Endothelial cell of hepatic sinusoid (primary cell): ENCODE measurements around the gene PKP2.
"Not testable (repeated sequence)": the region's sequence is repeated elsewhere in the genome, so short reads cannot be mapped to it uniquely, and the experiment has no call there.

ENCODE experiments used
- in situ Hi-C: cut with HindIII; loops from 2 replicates; pipeline ENCODE4 v1.10.0; 2017; ENCODE audit warnings: low sequenced_read_pairs

PKP2 gene

DNA sequence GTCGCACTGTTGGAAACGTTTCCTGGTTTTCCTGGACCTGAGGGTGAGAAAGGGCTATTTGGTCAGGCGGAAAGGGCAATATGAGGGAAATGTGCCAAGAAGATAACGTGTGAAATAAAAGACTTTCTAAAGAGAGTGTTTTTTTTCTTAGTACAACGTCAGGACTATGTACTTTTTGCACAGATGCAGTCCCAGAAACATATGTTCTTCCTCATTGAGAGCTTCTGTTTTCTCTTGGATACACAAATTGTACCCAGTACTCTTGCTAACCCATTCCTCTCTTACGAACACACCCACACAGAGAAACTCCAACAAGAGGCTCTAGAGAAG is 669 bp upstream of the PKP2 start:
- in situ Hi-C loops, result no loop called here

DNA sequence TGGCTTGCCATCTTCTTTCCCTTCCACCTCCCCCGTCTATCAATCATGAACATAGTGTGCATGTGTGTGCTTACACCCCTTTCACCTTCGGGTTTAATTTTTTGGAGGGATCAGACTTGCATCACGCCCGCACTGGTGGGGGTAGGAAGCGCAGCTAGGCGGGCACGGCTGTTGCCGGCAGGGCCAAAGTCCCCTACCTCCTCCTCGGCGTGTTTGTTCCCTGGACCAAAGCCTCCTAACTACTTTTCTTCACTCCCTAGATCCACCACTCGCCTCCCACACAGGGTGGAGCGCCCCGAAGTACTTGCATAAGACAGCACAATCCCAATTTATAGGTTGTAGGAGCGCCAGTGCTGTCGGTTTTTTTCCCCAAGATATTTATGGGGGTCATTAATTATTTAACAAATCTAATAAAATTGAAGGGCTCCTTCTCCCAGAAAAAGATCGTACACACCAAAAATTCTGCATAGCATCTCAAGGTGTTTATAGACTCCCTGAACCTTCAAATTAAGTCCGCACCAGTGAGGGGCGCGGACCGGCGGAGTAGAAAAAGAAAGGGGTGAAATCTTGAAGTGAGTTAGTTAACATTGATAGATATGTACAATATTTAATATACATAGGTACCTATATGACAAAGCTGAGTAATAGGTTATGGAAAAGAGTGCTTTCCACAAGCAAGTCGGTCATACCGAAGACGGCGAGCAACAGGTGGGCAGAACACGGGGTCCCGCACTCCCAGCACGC is 717 bp downstream of the PKP2 start:
- in situ Hi-C loops, result no loop called here

DNA sequence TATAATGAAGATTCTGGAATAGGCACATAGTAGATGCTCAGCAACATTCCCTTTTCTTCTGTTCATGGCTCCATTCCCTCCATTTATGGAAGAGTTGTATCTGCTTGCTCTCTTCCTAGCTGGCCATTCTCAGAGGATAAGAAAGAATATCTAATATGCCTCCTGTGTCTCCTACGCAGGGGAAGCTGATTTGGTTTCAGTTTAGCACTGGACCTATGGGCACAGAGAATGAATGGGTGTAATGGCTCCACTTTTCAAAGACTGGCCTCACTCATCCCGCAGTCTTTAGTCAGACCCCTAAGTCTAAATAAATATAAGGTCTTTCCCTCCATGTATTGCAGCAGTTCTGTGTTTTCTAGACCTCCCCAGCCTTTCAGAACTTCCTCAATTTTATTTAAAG is 2.0 kb downstream of the PKP2 start:
- in situ Hi-C loops, result no loop called here

DNA sequence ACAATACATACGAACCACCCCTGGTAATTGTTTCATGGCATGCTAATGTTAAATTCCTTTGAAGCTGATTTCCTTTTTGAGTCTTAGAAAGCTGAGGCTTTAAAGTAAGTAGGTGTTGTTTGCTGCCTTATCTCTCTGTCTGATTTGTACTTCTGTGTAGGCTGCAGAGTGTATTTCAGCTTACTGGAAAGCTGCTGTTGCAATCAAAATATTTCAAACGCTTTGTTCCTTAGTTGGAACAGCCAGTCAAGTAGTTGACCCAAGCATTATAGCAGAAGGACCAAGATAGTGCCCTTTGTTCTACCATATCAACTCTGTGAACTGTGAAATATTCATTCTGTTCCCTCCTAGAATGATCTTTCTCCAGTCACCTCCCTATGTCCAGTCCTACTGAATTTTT is 3.1 kb downstream of the PKP2 start:
- in situ Hi-C loops, result no loop called here

DNA sequence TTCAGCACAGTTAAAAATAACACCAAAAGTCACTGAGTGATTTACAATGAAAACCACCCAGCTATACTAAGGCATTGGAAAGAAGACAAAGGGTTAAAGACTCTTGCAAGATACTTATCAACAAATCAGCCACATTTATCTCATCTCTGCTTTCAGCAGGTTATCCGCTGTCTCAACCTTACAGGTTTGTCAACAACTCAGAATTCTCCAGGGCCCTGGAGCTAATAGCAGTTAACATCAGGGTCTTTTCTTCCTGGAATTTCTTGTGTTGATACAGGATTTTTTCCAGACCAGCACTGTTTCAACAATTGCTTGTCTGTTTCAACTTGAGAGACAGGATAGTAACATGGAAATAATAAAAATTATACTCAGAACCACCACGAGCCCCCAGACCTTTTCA is 3.5 kb downstream of the PKP2 start:
- in situ Hi-C loops, result no loop called here

DNA sequence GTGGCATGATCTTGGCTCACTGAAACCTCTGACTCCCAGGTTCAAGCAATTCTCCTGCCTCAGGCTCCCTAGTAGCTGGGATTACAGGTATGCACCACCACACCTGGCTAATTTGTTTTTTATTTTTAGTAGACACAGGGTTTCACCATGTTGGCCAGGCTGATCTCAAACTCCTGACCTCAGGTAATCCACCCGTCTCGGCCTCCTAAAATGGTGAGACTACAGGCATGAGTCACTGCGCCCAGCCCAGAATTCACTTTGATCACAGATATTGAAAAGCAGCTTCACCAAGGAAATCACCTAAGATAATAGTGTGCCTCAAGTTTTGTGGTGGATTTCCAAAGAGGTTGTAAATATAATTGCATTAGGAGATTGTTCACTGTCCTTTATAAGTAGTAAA is 4.2 kb downstream of the PKP2 start:
- in situ Hi-C loops, result not testable (repeated sequence)

DNA sequence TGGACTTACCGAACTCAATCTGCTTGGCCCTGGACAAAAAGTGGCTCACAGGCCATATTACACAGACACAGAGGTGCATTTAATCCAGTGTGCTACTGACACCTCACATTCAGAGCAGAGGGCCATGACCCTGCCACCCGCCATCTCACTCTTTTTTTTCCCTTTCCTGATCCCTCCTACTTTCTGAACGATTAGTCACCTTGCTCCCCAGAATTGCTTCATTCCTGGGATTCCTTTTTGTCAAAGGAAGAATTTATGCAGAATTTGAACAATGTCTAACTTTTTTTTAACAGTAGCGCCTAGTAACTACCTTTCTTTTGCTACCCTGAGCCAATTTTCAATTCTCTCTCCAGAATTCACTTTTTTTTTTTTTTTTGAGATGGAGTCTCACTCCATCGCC is 4.6 kb downstream of the PKP2 start:
- in situ Hi-C loops, result no loop called here

DNA sequence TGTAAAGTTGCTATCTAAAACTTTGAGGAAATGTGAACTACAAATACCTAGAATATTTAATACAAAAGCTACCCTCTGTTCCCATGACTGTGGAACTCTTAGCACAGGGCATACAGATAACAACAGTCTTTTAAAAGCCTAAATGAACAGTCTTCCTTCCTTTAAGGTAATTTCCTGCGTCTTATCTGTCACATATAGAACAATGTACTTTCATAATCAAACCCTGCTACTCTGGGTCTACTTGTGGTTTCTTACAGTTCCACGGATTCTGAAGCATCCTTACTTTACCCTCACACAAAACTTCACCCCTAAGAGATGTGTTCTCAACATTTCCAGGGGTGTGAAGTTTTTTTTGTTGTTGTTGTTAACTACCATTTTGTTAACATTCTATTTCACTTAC is 5.1 kb downstream of the PKP2 start:
- in situ Hi-C loops, result no loop called here

DNA sequence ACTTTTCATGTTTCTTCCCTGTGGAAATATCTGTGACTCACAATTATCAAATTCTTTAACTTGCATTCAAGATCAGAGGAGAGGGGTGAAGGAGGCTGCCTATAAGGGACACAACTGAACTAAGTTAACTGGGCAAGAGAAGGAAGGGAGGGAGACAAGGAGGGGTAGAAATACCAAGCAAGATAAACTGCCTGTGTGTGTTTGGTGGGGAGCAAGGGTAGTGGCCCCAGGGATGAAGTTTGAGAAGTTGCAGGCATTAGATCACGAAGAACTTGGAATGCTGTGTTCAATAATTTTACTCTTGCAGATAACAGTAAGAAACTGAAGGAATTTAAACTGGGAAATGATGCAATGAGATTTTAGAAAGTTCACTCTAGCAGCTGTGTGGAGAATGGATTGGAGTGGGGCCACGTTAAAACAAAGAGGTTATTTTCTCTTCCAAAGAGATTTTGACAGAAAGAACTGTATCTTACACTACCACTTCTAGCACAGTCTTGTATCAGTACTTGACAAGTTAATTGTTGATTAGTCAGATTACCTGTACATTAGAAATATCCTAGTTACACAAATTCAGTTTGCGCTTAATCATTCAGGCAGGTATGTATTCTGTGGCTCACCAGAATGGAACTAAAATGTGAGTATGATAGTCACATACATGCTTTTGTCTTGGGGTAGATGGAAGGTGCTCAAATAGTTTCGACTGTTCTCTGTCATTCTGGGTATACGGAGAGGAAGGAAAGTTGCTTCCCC is 7.4 kb downstream of the PKP2 start:
- in situ Hi-C loops, result no loop called here

DNA sequence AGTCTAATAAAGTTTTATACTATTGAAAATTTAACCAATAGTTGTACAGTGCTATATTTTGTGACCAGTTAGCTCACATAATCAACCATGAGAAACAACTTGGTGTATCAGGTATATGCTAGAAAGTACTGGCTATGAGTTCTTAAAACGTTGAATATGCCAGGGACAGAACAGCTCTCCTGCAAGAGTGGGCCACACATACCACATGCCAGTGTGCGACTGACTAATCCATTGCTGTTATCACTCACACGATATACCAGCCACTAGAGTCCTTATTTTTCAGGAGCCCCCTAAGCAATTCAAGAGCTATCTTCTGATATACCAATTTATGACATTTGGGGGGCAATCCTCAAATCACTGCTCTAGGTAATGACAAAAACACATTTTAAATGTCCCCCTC is 9.5 kb downstream of the PKP2 start:
- in situ Hi-C loops, result no loop called here

DNA sequence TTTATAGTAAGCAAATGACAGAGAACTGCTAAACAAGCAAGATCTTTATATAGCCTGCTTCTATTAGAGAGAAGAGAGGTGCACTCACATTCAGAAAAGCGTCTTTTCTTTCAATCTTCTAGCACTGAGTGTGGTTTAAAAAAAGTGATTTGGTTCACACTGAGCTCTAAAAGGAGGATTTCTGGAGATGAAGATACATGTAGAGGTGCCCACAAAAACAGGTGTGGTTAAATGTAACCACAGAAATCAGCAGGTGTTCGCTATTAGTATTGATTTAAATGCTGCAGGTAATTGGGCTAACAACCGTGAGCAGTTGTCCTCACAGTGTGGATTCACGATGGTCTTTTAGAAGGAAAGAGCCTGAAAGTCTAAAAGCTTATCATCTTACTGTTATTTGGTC is 10.7 kb downstream of the PKP2 start:
- in situ Hi-C loops, result no loop called here

DNA sequence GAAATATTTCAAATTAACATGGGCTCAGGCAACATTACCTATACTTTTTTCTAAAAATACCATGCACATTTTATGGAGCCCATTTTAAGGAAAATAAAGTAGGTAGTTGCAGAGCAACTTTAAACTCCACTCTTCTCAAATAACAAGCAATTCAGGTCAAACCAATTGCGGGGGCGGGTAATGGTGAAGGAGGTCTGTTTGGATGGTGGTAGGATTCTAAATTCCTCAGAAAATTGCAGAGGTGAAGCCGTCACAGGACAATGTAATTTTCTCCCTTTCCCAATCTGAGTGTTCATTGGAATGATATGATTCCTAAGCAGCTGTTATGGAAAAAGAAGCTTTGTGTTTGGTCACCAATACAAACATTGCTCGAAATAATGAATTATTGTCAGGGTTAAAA is 11.6 kb downstream of the PKP2 start:
- in situ Hi-C loops, result no loop called here

DNA sequence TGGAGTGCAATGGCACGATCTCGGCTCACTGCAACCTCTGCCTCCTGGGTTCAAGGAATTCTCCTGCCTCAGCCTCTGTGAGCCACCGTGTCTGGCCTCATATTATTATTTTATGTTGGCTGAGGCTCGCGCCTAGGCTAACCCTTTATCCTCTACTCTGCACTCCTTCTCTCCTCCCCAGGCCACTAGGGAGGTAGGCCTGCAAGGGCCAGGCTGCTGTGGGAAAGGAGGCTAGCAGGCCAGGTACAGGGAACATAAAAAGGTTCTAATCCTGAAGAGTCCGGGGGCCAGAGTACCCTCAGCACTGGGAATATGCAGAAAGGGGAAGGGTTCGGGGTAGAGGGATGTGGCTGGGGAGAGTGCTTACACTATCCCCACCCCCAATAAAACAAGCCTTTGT is 14.9 kb downstream of the PKP2 start:
- in situ Hi-C loops, result no loop called here

DNA sequence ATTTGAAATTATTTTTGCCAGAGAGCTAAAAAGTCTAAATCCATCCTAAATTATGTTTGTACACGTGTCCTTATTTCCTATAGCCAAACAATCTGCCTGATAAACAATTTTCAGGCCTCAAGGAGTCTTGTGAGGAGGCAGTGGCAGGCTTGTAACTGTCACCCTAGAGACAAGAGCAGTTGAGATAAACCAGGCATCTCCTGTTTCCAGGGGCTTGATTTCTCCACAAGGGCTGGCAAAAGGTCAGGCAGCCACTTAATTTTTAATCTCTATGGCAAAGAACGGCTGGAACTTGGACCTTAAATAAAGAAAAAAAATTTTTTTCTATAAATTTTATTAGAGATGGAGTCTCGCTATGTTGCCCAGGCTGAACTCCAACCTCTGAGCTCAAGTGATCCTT is 15.5 kb downstream of the PKP2 start:
- in situ Hi-C loops, result no loop called here

DNA sequence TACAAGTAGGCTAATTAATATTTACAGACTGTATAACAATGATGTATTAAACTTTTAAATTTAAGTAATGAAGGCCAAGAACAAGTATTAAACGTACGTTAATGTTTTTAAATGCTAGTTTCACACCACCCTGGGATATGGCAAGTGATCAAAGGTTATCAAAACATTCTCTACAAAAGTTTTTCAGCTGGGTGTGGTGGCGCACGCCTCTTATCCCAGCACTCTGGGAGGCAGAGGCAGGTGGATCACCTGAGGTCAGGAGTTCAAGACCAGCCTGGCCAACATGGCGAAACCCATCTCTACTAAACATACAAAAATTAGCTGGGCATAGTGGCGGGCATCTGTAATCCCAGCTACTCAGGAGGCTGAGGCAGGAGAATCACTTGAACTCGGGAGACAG is 17.5 kb downstream of the PKP2 start:
- in situ Hi-C loops, result not testable (repeated sequence)

DNA sequence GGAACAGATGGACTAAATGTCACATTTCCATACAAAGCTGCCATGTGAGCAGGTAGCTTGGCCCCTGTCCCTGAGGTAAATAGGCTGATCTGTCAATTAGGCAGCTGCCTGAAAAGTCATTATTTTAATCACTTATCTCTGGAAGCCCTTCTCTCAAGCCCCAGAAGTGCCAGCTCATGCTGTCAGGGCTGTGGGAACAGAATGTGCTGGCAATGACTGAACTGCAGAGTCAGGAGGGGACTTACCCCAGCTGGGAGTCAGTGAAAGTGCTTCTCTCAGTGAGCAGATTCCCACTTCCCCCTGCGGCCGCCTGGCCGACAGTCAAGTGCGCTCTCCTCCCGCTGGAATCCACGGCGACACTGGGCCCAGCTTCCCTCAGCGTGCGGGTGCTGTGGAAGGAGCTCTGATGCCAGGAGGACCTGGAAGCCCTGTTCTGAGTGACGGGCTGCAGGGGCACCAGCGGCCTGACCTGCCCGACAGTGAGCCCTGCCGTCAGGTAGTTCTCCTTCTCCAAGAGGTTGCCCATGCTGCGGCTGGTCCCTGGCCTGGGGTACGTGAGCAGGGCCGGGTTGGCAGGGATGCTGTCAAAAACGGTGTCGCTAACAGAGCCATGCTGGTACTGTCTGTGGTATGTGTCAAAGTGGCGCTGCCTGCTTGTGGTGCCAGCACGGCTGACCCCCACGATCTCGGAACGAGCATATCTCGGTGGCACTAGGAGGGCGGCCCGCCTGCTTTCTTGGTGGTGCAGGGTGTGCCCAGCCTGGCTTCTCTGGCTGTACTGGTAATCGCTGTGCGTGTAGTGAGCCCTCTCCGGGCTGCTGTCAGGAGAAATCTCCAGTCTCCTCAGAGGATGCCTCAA is 18.7 kb downstream of the PKP2 start:
- in situ Hi-C loops, result no loop called here

DNA sequence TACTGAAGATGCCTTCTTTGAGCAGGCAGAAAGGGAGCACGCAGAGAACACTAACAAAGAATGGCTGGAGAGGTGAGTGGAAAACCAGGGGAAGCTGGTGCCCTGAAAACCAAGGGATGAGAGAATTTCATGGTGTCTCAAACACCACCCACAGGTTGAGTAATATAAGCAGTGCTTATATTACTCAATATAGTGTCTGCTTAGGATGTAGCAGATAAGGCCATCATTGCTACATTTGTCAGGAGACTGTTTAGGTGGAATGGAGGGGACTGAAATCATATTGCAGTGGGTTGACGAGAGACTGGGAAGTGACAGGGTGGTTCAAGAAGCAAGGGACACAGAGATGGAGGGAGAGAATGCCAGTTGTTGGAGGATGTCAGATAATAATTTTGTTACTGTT is 20.6 kb downstream of the PKP2 start:
- in situ Hi-C loops, result no loop called here

DNA sequence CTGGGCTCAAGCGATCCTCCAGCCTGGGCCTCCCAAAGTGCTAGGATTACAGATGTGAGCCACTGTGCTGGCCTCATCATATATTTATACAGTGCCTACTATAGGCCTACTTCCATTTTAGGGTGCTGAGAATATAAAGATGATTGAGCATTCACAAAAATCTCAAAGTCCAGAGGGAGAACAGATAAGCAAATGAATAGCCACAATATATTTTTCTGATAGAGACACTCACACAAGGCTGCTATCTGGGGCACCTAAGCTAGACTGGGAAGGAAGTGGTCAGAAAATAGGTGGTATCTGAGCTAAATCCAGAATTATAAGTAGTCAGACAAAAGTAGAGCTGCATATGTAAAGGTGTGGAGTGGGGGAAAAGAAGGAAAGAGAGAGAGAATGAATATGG is 21.6 kb downstream of the PKP2 start:
- in situ Hi-C loops, result no loop called here

DNA sequence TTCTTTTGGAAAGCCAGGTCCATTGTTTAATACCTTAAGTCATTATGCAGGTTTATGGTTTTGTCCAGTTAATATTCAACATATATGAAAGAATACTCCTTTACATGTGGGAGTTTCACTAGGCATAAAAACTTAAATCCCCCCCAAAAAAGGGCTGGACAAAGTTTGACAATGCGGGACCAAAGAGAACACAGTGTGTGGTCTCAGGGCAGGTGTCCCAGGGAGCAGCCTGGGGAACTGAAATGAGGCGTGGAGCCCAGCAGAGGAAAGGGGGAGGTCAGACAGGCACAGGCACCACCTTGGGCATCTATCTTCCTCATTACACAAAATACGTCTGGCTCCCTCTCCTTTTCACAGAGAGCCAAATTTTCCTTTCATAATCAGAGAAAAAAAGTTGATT is 22.5 kb downstream of the PKP2 start:
- in situ Hi-C loops, result no loop called here

DNA sequence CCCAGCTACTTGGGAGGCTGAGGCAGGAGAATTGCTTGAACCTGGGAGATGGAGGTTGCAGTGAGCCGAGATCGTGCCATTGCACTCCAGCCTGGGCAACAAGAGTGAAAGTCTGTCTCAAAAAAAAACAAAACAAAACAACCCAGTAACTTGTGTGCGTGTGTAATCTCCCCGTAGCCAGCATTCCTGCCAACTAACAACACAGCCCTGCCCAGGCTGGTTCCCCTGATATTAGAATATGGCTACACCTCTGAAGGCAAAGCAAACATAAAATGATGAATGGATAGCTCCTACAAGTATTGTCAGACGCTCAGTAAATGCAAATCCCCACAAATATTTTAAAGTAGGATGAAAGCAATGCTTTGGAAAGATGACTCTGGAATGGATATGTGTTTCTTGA is 24.2 kb downstream of the PKP2 start:
- in situ Hi-C loops, result not testable (repeated sequence)

DNA sequence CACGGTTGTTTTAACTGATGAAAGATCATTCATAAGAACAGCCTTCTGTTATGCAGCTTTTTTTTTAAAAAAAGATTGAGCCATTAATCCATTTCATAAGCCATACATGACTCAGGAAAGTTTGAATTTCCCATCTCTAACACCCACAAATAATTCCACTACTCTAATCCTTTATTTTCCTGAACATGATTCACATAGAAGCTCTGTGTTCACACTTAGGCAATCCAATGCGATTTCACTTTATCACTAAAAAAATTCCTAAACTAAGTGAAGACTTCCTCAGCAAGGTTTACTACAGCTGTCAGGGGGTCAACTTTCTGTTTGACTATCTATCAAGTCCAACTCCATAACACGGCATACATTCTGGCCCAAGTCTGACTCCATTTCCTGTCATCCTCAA is 25.9 kb downstream of the PKP2 start:
- in situ Hi-C loops, result no loop called here

DNA sequence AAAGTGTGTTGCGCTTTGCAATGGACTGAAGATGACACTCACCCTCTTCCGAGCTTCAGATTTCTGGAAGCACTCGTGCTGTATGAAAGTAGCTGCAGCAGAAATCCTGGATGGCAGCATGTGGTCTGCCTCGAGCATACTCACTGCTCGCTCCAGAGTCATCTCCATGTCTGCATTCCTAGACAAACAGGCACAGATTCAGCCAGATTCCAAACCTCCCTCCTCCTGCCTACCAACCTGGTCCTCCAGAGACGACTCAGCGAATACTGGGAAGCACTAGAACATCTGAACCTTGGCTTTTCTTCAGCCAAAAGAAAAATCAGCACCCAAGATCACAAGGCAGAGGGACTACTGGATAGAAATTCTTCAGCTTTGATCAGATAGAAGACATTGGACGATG is 27.7 kb downstream of the PKP2 start:
- in situ Hi-C loops, result no loop called here
